SU-DHL-6 (cell line): ENCODE data around the gene FAAP100.

Experiments used
- H2AFZ ChIP-seq: fragments of 200-600 bp; sonication (generic); 2 replicates; pipeline ENCODE4 v1.6.1; 2014; ENCODE audit warnings: low read depth, mild to moderate bottlenecking, moderate library complexity, mixed read lengths, antibody characterized with exemption, low read length; ENCODE audit not compliant: severe bottlenecking
- H3F3A ChIP-seq: fragments of 200-600 bp; shearing (Covaris generic); 2 replicates; pipeline ENCODE4 v1.6.0; 2016; ENCODE audit warnings: antibody characterized with exemption, mild to moderate bottlenecking; ENCODE audit not compliant: insufficient read depth
- H3K27ac ChIP-seq: fragments of 200-600 bp; sonication (generic); 2 replicates; pipeline ENCODE4 v1.5.1; 2016; ENCODE audit warnings: low read depth, mild to moderate bottlenecking, low read length, moderate library complexity, mixed read lengths
- H3K27me3 ChIP-seq: fragments of 200-600 bp; sonication (generic), shearing (Covaris generic); 2 replicates; pipeline ENCODE4 v1.6.0; 2014; ENCODE audit warnings: mild to moderate bottlenecking, low read length
- H3K36me3 ChIP-seq: fragments of 200-600 bp; sonication (generic); 2 replicates; pipeline ENCODE4 v1.6.1; 2014; ENCODE audit warnings: mild to moderate bottlenecking, low read length, mixed read lengths
- H3K4me2 ChIP-seq: fragments of 300-600, 200-600 bp; shearing (Covaris generic), sonication (generic); 2 replicates; pipeline ENCODE4 v1.6.0; 2014; ENCODE audit warnings: low read length, low read depth, mild to moderate bottlenecking; ENCODE audit not compliant: poor library complexity, severe bottlenecking
- H3K4me3 ChIP-seq: fragments of 200-600 bp; sonication (generic); 2 replicates; pipeline ENCODE4 v1.5.1; 2014; ENCODE audit warnings: antibody characterized with exemption, low read length, mild to moderate bottlenecking, mixed read lengths; ENCODE audit not compliant: insufficient read depth, poor library complexity, severe bottlenecking
- H3K79me2 ChIP-seq: fragments of 200-600 bp; sonication (generic); 2 replicates; pipeline ENCODE4 v1.6.1; 2014; ENCODE audit warnings: mild to moderate bottlenecking, low read length, moderate library complexity; ENCODE audit not compliant: insufficient read depth
- H3K9ac ChIP-seq: fragments of 200-600 bp; sonication (generic); 2 replicates; pipeline ENCODE4 v1.7.0; 2014; ENCODE audit warnings: mild to moderate bottlenecking, low read length
- H3K9me2 ChIP-seq: fragments of 200-600 bp; sonication (generic); replicated peaks from 2 replicates; pipeline ENCODE4 v1.6.1; 2014; ENCODE audit warnings: low read length; ENCODE audit not compliant: insufficient read depth
- H3K9me3 ChIP-seq: fragments of 200-600 bp; sonication (generic); 2 replicates; pipeline ENCODE4 v1.6.1; 2014; ENCODE audit warnings: low read length, mixed read lengths; ENCODE audit not compliant: insufficient read depth
- H4K20me1 ChIP-seq: fragments of 200-600 bp; sonication (generic); 2 replicates; pipeline ENCODE4 v1.6.1; 2014; ENCODE audit warnings: low read depth, mild to moderate bottlenecking, antibody characterized with exemption, low read length, moderate library complexity, mixed read lengths
- CTCF ChIP-seq: fragments of 200-600 bp; sonication (generic); IDR thresholded peaks from one replicate; pipeline ENCODE4 v1.5.1; 2017; ENCODE audit warnings: antibody characterized with exemption, mild to moderate bottlenecking, low read length, moderate library complexity; ENCODE audit not compliant: insufficient read depth, poor library complexity, severe bottlenecking
- EZH2phosphoT487 ChIP-seq: fragments of 200-600 bp; sonication (generic), shearing (Covaris generic); conservative IDR thresholded peaks from 2 replicates; pipeline ENCODE4 v1.6.1; 2018; ENCODE audit warnings: mild to moderate bottlenecking, antibody characterized with exemption, low read length, moderate library complexity, mixed read lengths

FAAP100 gene

GRCh38 chr17:81510785-81511553 is 41.2 kb downstream of the FAAP100 start:
- Histone ChIP-seq H3K4me2 (peak overlapping the region; percentile 74), H3K9ac (peak overlapping the region; percentile 94), H3K4me3 (peak overlapping the region; percentile 93), H2AFZ (no peak overlapping the region), H3F3A (peaks cover 74% of the 10 kb centered on the region), H3K27ac (peak overlapping the region; percentile 82), H3K79me2 (peaks cover 24% of the 10 kb centered on the region), H3K36me3 (peaks cover 31% of the 10 kb centered on the region), H4K20me1 (peaks cover 26% of the 10 kb centered on the region), H3K9me2 (no peaks in the 10 kb centered on the region), H3K27me3 (no peaks in the 10 kb centered on the region), H3K9me3 (no peaks in the 10 kb centered on the region)
- no peak for TF ChIP-seq CTCF

GRCh38 chr17:81509972-81510784 is 42.0 kb downstream of the FAAP100 start:
- Histone ChIP-seq H3K27ac (peak overlapping the region; percentile 82; the same call in 1 of the 2 replicates), H3K4me2 (peak overlapping the region; percentile 74), H2AFZ (no peak overlapping the region), H3K9ac (peak overlapping the region; percentile 94), H3K27me3 (no peaks in the 10 kb centered on the region), H3K36me3 (peaks cover 31% of the 10 kb centered on the region), H4K20me1 (peaks cover 26% of the 10 kb centered on the region), H3K9me3 (no peaks in the 10 kb centered on the region), H3K4me3 (peak overlapping the region; percentile 93), H3K9me2 (no peaks in the 10 kb centered on the region), H3K79me2 (peaks cover 24% of the 10 kb centered on the region), H3F3A (peaks cover 66% of the 10 kb centered on the region)
- TF ChIP-seq CTCF (no peak), EZH2phosphoT487 (no peak)

- Histone ChIP-seq H3K4me2 (peak overlapping the region; percentile 74), H3K27me3 (no peaks in the 10 kb centered on the region), H3F3A (peaks cover 62% of the 10 kb centered on the region), H3K4me3 (peak overlapping the region; percentile 93), H3K9ac (peak overlapping the region; percentile 94), H4K20me1 (peaks cover 26% of the 10 kb centered on the region), H3K9me2 (no peaks in the 10 kb centered on the region), H3K9me3 (no peaks in the 10 kb centered on the region), H3K79me2 (peaks cover 24% of the 10 kb centered on the region), H3K27ac (peak overlapping the region; percentile 82), H2AFZ (no peak overlapping the region), H3K36me3 (peaks cover 31% of the 10 kb centered on the region)
- TF ChIP-seq EZH2phosphoT487 (no peak), CTCF (no peak)
These were observed 42.8 kb downstream of the FAAP100 start for GRCh38 chr17:81509207-81509971.
